Naive thymus-derived CD4-positive, alpha-beta T cell (primary cell): ENCODE data around the gene ANGPTL7. TPM values are rescaled to one million over a fixed set of nuclear protein-coding genes. Genes with fewer than 3 reads are reported as not detected.

Experiments used
- ATAC-seq: fragments of 150-1000 bp; cut with Tn5 transposase; 2 replicates; pipeline ENCODE4 v1.10.0; 2021; ENCODE audit warnings: mild to moderate bottlenecking, moderate library complexity
- CTCF ChIA-PET: fragments of 350-600 bp; sonication (Branson Sonifier 250); formaldehyde crosslinking; loops from one replicate; lab custom pipeline; 2021; ENCODE audit warnings: antibody characterized with exemption; lab: Charles Lee
- POLR2A ChIA-PET: fragments of 350-600 bp; sonication (Branson Sonifier 250); formaldehyde crosslinking; loops from one replicate; lab custom pipeline; 2021; ENCODE audit warnings: antibody characterized with exemption, inconsistent platforms; lab: Charles Lee
- DNase-seq, 9 donors: peaks; one replicate each; pipeline versions ENCODE4 v3.0.0 to v3.0.0-alpha.2; 2020 to 2022; ENCODE audit warnings: mixed read lengths in 1 of 9
- H3K27ac ChIP-seq: one replicate; pipeline ENCODE4 v1.7.0; 2013; ENCODE audit warnings: mild to moderate bottlenecking, low read depth, low read length, moderate library complexity
- H3K27me3 ChIP-seq, 2 donors: one replicate each; pipeline ENCODE4 v1.7.0; 2013; ENCODE audit warnings: low read length in 2 of 2, mild to moderate bottlenecking in 2 of 2, moderate library complexity in 2 of 2; ENCODE audit not compliant: control insufficient read depth in 2 of 2, insufficient read depth in 2 of 2
- H3K36me3 ChIP-seq, 3 experiments: 1 replicate in 2 of 3; 2 replicates in 1 of 3; pipeline ENCODE4 v1.7.0; 2013; ENCODE audit warnings: low read length in 3 of 3, mild to moderate bottlenecking in 3 of 3, moderate library complexity in 1 of 3; ENCODE audit not compliant: insufficient read depth in 3 of 3, control insufficient read depth in 2 of 3
- H3K4me1 ChIP-seq, 2 donors: one replicate each; pipeline ENCODE4 v1.7.0; 2013; ENCODE audit warnings: low read length in 2 of 2, mild to moderate bottlenecking in 2 of 2, moderate library complexity in 1 of 2; ENCODE audit not compliant: control insufficient read depth in 2 of 2, insufficient read depth in 2 of 2
- H3K4me3 ChIP-seq: 2 replicates; pipeline ENCODE4 v1.7.0; 2013; ENCODE audit warnings: mild to moderate bottlenecking, low read length
- H3K9me3 ChIP-seq, 3 experiments: 1 replicate in 2 of 3; 2 replicates in 1 of 3; pipeline ENCODE4 v1.7.0; 2013; ENCODE audit warnings: low read length in 3 of 3; ENCODE audit not compliant: control insufficient read depth in 2 of 3
- H3K27ac Mint-ChIP-seq, 9 donors: one replicate each; pipeline ENCODE4 v1.8.0; 2020 to 2022; ENCODE audit warnings: mixed read lengths in 9 of 9, mild to moderate bottlenecking in 8 of 9, moderate library complexity in 5 of 9, inconsistent platforms in 2 of 9
- H3K27me3 Mint-ChIP-seq, 5 donors: one replicate each; pipeline ENCODE4 v1.8.0; 2021 to 2022; ENCODE audit warnings: mixed read lengths in 5 of 5, mild to moderate bottlenecking in 1 of 5
- H3K36me3 Mint-ChIP-seq, 5 donors: one replicate each; pipeline ENCODE4 v1.8.0; 2020 to 2022; ENCODE audit warnings: mixed read lengths in 5 of 5, mild to moderate bottlenecking in 3 of 5, inconsistent platforms in 1 of 5
- H3K4me1 Mint-ChIP-seq, 7 donors: one replicate each; pipeline ENCODE4 v1.8.0; 2020 to 2022; ENCODE audit warnings: mixed read lengths in 7 of 7, mild to moderate bottlenecking in 3 of 7, inconsistent platforms in 1 of 7
- H3K4me3 Mint-ChIP-seq, 10 donors: one replicate each; pipeline ENCODE4 v1.8.0; 2020 to 2022; ENCODE audit warnings: mild to moderate bottlenecking in 10 of 10, mixed read lengths in 10 of 10, moderate library complexity in 6 of 10, inconsistent platforms in 2 of 10
- H3K9me3 Mint-ChIP-seq, 11 donors: one replicate each; pipeline ENCODE4 v1.8.0; 2020 to 2022; ENCODE audit warnings: mixed read lengths in 11 of 11, mild to moderate bottlenecking in 4 of 11, inconsistent platforms in 1 of 11, moderate library complexity in 1 of 11
- intact Hi-C, 2 donors: fragments of 100-400 bp; cut with micrococcal nuclease; formaldehyde crosslinking; loops; one replicate each; pipeline ENCODE4 v1.15.1; 2023
- polyA plus RNA-seq, 2 donors: library from polyadenylated mRNA; unstranded; fragments of 300-500 nt; fragmentation: Illumina TruSeq; gene quantifications; one replicate each; pipeline ENCODE4 v1.2.3, GENCODE V29; 2021
- total RNA-seq, 6 experiments: library from RNA in 5 of 6; stranded (reverse) in 5 of 6; gene quantifications; 1 replicate in 5 of 6; 2 replicates in 1 of 6; pipeline ENCODE4 v1.2.3 and lab custom pipeline; 2021 to 2026

ANGPTL7 gene
- total and polyA plus RNA-seq, 7 experiments from 2014 or later = not detected

DNA sequence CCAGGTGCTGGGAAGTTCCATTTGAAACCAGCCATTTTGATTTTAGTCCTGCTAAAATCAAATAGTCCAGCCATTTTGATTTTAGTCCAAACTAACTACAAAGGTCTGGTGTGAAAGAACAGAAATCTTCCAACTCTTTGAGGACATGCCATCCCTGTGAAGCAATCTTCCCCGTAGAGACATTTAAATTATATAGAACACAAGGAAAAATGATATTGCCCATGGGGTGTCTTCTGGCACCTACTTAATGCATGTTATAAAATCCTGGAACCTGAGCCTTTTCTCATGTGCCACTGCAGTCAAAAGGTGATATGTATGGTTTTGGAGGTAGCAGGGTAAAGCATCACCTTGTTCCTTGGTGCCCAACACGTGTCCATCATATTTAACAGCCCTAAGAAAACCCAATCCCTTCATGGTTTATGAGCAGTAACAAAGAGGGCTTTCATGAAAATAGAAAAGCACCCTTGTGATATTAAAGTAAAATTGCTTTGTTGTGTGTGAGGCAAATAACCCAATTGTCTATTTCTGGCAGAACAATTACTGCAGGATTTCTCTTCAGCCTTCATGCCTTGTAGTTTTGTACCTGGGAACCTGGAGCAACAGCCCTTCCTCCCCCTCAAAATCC is 26.3 kb downstream of the ANGPTL7 start:
- H3K9me3 ChIP-seq = no peaks in the 10 kb centered on the region
- peak overlapping the region in 1 of 9 donors; percentile 31 for H3K27ac Mint-ChIP-seq
- H3K27ac ChIP-seq = no peak overlapping the region
- no peaks in the 10 kb centered on the region for H3K4me1 ChIP-seq
- H3K27me3 Mint-ChIP-seq = no peaks in the 10 kb centered on the region
- no peaks in the 10 kb centered on the region for H3K9me3 Mint-ChIP-seq
- H3K4me3 Mint-ChIP-seq = no peak overlapping the region
- DNase-seq (no peak), ATAC-seq (no peak)
- peaks cover 26 to 87% (median 45%) of the 10 kb centered on the region in 3 experiments for H3K36me3 ChIP-seq
- H3K4me1 Mint-ChIP-seq = peaks cover 0 to 5% (median 0%) of the 10 kb centered on the region in 7 donors
- intact Hi-C loops = no loop called here
- CTCF ChIA-PET = interaction anchor here (0.6 to 1.0 kb wide), 2 partner anchors 85 to 178 kb away, joined by 3 to 4 read pairs; no protein-coding TSS in a partner anchor
- POLR2A ChIA-PET = no interaction called here
- H3K27me3 ChIP-seq = no peaks in the 10 kb centered on the region
- H3K4me3 ChIP-seq = no peak overlapping the region
- H3K36me3 Mint-ChIP-seq = peaks cover 19 to 78% (median 35%) of the 10 kb centered on the region in 5 donors

- no peaks in the 10 kb centered on the region for H3K27me3 ChIP-seq
- ATAC-seq = no peak
- DNase-seq = no peak
- Mint-ChIP-seq H3K9me3 (no peaks in the 10 kb centered on the region), H3K36me3 (peaks cover 19 to 74% (median 35%) of the 10 kb centered on the region in 5 donors), H3K27me3 (no peaks in the 10 kb centered on the region), H3K4me1 (peaks cover 0 to 5% (median 0%) of the 10 kb centered on the region in 7 donors), H3K4me3 (no peak overlapping the region), H3K27ac (peak overlapping the region in 1 of 9 donors; percentile 31)
- H3K36me3 ChIP-seq = peaks cover 22 to 83% (median 39%) of the 10 kb centered on the region in 3 experiments
- intact Hi-C loops = no loop called here
- H3K4me1 ChIP-seq = no peaks in the 10 kb centered on the region
- ChIA-PET POLR2A (interaction anchor here (0.6 kb wide), 1 partner anchor 971 kb away, joined by 4 read pairs; no protein-coding TSS in a partner anchor), CTCF (interaction anchor here (0.6 to 1.5 kb wide), 3 partner anchors 86 to 430 kb away, joined by 3 to 10 read pairs (median 4); no protein-coding TSS in a partner anchor)
- H3K4me3 ChIP-seq = no peak overlapping the region
- H3K27ac ChIP-seq = no peak overlapping the region
- H3K9me3 ChIP-seq = no peaks in the 10 kb centered on the region
These were observed 26.9 kb downstream of the ANGPTL7 start for GRCh38 chr1:11216074-11216473.

- no peaks in the 10 kb centered on the region for H3K9me3 ChIP-seq
- DNase-seq (no peak), ATAC-seq (no peak)
- peaks cover 0 to 6% of the 10 kb centered on the region in 2 donors for H3K4me1 ChIP-seq
- H3K27ac Mint-ChIP-seq = peak overlapping the region; percentile 9 to 88 (median 49)
- intact Hi-C loops = no loop called here
- ChIA-PET CTCF (interaction anchor here (0.6 to 2.8 kb wide), 4 partner anchors 14 to 259 kb away, joined by 3 to 8 read pairs (median 4); no protein-coding TSS in a partner anchor), POLR2A (no interaction called here)
- H3K4me1 Mint-ChIP-seq = peaks cover 6 to 21% (median 21%) of the 10 kb centered on the region in 7 donors
- H3K4me3 Mint-ChIP-seq = peak overlapping the region in 5 of 10 donors; percentile 5 to 66 (median 31)
- H3K27ac ChIP-seq = no peak overlapping the region
- peaks cover 3 to 57% (median 29%) of the 10 kb centered on the region in 3 experiments for H3K36me3 ChIP-seq
- H3K36me3 Mint-ChIP-seq = peaks cover 13 to 69% (median 38%) of the 10 kb centered on the region in 5 donors
- H3K4me3 ChIP-seq = no peak overlapping the region
- no peaks in the 10 kb centered on the region for H3K27me3 Mint-ChIP-seq
- peaks cover 0 to 2% (median 0%) of the 10 kb centered on the region in 11 donors for H3K9me3 Mint-ChIP-seq
- H3K27me3 ChIP-seq = no peaks in the 10 kb centered on the region
These were observed 38.2 kb downstream of the ANGPTL7 start for GRCh38 chr1:11227106-11228077.

DNA sequence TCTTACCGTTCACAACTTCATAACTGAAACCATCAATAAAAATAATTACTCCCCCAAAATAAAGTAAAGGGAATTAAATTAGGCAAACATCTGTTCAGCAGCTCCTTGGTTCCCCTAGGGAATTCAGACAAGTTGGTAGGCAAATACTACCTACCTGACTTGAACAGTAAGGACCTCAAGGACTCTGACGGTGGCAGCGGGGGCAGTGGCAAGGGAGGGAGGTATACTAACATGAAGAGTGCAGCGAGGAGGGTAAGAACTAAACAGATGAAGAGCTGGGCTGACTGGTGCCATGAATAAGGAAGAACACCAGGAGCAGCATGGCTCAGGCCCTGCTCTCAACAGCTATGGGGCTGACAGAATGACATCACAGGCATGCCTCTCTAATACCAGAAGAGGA is 40.0 kb downstream of the ANGPTL7 start:
- H3K4me1 Mint-ChIP-seq = peaks cover 6 to 21% (median 20%) of the 10 kb centered on the region in 7 donors
- no peak overlapping the region for H3K27ac ChIP-seq
- H3K36me3 Mint-ChIP-seq = peaks cover 13 to 68% (median 45%) of the 10 kb centered on the region in 5 donors
- H3K4me1 ChIP-seq = peaks cover 0 to 6% of the 10 kb centered on the region in 2 donors
- peaks cover 0 to 2% (median 0%) of the 10 kb centered on the region in 11 donors for H3K9me3 Mint-ChIP-seq
- H3K4me3 ChIP-seq = no peak overlapping the region
- H3K27ac Mint-ChIP-seq = peak overlapping the region in 4 of 9 donors; percentile 7 to 70 (median 41)
- no peaks in the 10 kb centered on the region for H3K27me3 Mint-ChIP-seq
- intact Hi-C loops = no loop called here
- POLR2A ChIA-PET = no interaction called here
- H3K27me3 ChIP-seq = no peaks in the 10 kb centered on the region
- H3K9me3 ChIP-seq = no peaks in the 10 kb centered on the region
- ATAC-seq (no peak), DNase-seq (no peak)
- peaks cover 3 to 74% (median 41%) of the 10 kb centered on the region in 3 experiments for H3K36me3 ChIP-seq
- H3K4me3 Mint-ChIP-seq = no peak overlapping the region
- CTCF ChIA-PET = interaction anchor here (0.7 kb wide), 1 partner anchor 11 kb away, joined by 4 read pairs; no protein-coding TSS in a partner anchor

GRCh38 chr1:11233208-11233607 is 44.1 kb downstream of the ANGPTL7 start:
- Mint-ChIP-seq H3K27ac (no peak overlapping the region), H3K4me3 (no peak overlapping the region), H3K9me3 (peaks cover 0 to 2% (median 0%) of the 10 kb centered on the region in 11 donors), H3K36me3 (peaks cover 7 to 68% (median 46%) of the 10 kb centered on the region in 5 donors), H3K27me3 (no peaks in the 10 kb centered on the region), H3K4me1 (peaks cover 4 to 11% (median 6%) of the 10 kb centered on the region in 7 donors)
- peaks cover 26 to 99% (median 49%) of the 10 kb centered on the region in 3 experiments for H3K36me3 ChIP-seq
- H3K9me3 ChIP-seq = no peaks in the 10 kb centered on the region
- intact Hi-C loops = no loop called here
- POLR2A ChIA-PET = no interaction called here
- no peak overlapping the region for H3K27ac ChIP-seq
- H3K4me3 ChIP-seq = no peak overlapping the region
- no peaks in the 10 kb centered on the region for H3K27me3 ChIP-seq
- DNase-seq (no peak), ATAC-seq (no peak)
- CTCF ChIA-PET = no interaction called here
- H3K4me1 ChIP-seq = no peaks in the 10 kb centered on the region

DNA sequence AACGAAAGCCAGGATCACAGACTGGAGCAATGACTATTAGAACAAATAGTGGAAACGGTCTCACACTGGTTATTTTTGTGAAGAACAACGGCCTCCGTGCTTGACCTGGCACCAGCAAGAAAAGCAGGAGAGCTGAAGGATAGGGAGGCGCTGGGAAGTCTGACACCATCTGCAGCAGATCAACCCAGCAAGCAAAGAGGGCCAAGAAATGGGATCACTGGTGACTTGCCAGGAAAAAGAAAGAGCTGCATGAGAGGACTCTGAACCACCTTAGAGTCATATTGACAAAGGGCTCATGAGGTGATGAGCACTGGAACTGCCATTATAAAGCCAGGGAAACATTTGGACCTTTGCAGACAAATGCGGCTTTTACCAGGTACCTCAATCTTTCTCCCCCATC is 48.2 kb downstream of the ANGPTL7 start:
- peaks cover 34 to 94% (median 37%) of the 10 kb centered on the region in 3 experiments for H3K36me3 ChIP-seq
- no peak overlapping the region for H3K27ac ChIP-seq
- no peaks in the 10 kb centered on the region for H3K9me3 ChIP-seq
- Mint-ChIP-seq H3K27ac (peak overlapping the region in 3 of 9 donors; percentile 5 to 78 (median 57)), H3K27me3 (no peaks in the 10 kb centered on the region), H3K4me3 (no peak overlapping the region), H3K9me3 (no peaks in the 10 kb centered on the region), H3K4me1 (peaks cover 5 to 12% (median 10%) of the 10 kb centered on the region in 7 donors), H3K36me3 (peaks cover 11 to 57% (median 29%) of the 10 kb centered on the region in 5 donors)
- no peaks in the 10 kb centered on the region for H3K4me1 ChIP-seq
- intact Hi-C loops = no loop called here
- CTCF ChIA-PET = interaction anchor here (0.6 to 1.4 kb wide), 4 partner anchors 59 to 408 kb away, joined by 3 read pairs; no protein-coding TSS in a partner anchor
- H3K4me3 ChIP-seq = no peak overlapping the region
- H3K27me3 ChIP-seq = no peaks in the 10 kb centered on the region
- no peak for DNase-seq
- no peak for ATAC-seq
- POLR2A ChIA-PET = no interaction called here
